GM18858 (cell line): ENCODE data around the gene IL18RAP.

Experiments used
- ATAC-seq: cut with Tn5 transposase; IDR thresholded peaks from one replicate; pipeline ENCODE4 v1.9.1; 2021; ENCODE audit not compliant: unreplicated experiment

The IL18RAP gene

DNA sequence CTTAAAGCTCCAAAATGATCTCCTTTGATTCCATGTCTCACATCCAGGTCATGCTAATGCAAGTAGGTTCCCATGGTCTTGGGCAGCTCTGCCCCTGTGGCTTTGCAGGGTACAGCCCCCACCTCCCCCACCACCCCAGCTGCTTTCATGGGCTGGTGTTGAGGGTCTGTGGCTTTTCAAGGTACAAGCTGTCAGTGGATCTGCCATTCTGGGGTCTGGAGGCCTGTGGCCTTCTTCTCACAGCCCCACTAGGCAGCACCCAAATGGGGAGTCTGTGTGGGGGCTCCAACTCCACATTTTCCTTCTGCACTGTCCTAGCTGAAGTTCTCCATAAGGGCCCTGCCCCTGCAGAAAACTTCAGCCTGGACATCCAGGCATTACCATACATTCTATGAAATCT, 69.0 kb downstream of the IL18RAP start:
- no peak for ATAC-seq

DNA sequence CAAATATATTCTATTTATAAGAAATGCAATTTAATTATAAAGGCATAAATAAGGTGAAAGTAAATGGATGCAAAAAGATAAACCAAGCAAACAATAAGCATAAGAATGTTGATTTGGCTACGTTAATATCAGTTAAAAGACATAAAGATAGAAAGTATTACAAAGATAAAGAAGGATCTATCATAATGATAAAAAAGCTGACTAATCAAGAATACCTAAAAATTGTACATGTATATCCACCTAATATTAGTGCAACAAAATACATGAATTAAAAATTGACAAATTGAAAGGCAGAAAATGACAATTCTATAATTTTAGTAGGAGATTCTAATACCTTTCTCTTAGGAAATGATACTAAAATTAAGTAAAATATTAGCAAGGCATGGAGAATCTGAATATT, 71.6 kb downstream of the IL18RAP start:
- ATAC-seq = no peak

DNA sequence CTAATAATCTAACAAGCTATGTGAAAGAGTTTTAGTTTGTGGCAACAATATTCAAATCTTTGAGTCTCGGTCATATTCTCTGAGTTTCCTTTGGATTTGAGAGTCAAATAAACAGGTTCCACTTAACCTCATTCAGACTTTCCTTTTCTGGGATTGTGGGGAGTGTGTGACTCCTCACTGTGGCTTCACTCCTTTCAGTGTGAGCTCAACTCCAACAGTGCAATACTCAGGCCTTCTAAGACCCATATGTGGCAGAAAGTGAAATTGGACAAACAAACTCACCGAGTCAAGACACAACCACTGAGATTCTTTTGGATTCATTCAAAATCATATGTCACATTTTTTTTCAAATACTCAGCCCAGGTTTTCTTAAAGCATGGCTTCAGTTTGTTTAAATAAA, 75.5 kb downstream of the IL18RAP start:
- ATAC-seq = no peak

DNA sequence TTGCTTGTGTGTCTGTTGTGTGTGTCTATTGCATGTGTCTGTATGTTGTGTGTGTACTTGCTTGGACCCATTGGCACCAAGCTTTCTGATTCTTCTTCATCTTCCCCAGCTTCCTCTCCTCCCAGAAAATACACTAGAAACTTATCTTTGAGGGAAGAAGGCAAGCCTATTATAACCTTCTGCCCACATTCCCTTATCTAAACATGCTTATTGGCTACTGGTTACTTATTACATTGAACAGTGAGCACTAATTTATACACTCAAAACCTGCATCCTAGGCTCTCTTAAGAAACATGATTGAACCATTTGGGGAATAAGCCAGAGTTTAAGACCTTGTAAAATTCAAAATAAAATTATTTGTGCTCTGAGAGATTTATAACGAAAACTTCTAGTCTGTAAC, 76.6 kb downstream of the IL18RAP start:
- no peak for ATAC-seq
